22Rv1 (cell line): ENCODE results near the gene ADNP.

Source experiments
- CTCF ChIP-seq: fragments of 450-650 bp; IDR thresholded peaks from 2 replicates; pipeline ENCODE4 v1.5.1; 2017; ENCODE audit warnings: mild to moderate bottlenecking
- ZFX ChIP-seq: fragments of 450-650 bp; IDR thresholded peaks from 2 replicates; pipeline ENCODE4 v1.6.1; 2017; ENCODE audit warnings: antibody characterized with exemption, borderline replicate concordance

- no peak for TF ChIP-seq CTCF
- no peak for TF ChIP-seq ZFX
Observed at GRCh38 chr20:50883856-50884255, 47.4 kb downstream of the ADNP start.
